ENCODE data around the gene CBARP.

DNA sequence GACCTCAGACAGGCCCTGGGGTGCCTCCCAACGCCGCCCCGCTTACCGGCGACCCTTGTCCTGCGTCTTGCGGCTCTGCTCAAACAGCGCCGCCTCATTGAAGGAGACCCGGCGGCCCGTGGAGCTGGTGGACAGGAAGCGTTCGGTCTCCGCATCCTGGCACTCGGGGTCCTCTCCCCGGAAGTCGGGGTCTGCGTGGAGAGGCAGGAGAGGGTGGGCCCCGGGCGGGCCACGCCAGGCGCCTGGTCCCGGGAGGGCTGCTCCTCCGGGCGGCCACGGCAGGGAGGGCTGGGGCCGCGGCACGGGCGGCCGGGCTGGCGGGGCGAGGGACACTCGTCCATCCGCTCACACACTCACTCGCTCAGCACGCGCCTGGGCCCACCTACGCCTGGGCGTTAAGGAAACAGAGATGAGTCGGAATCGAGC lies 2.8 kb downstream of the CBARP start:
- no peak for TF ChIP-seq CTCF (conservative IDR thresholded peaks at IDR 0.05 in 1 of 2, IDR thresholded peaks at IDR 0.05 in 1 of 2; ENCODE audit: low read depth in 1 of 2, low read length in 2 of 2)
- no peak for TF ChIP-seq EZH2 (IDR thresholded peaks at IDR 0.05; ENCODE audit: low read length, missing control alignments)
